ENCODE data around the gene MGAT3. TPM values are rescaled to one million over a fixed set of nuclear protein-coding genes. Genes with fewer than 3 reads are reported as not detected.

The MGAT3 gene
- total and polyA plus RNA-seq, 9 of the 15 experiments (the other 6 are each of a cell fraction or from before 2014, with no cell fraction given), result 0.10 to 11.5 (median 4.6) TPM

GRCh38 chr22:39472570-39473556 is 16.1 kb downstream of the MGAT3 start (continued):
- TF ChIP-seq MGA (IDR thresholded peaks at IDR 0.05) (peak; percentile 66), PBX2 (CRISPR knock-in tag; IDR thresholded peaks at IDR 0.05; ENCODE audit: low read depth) (peak; percentile 73), PBX2 (tag; conservative IDR thresholded peaks at IDR 0.05; ENCODE audit: low read depth) (peak; percentile 75), NR3C1 (CRISPR knock-in tag; IDR thresholded peaks at IDR 0.05) (no peak), POLR2A (conservative IDR thresholded peaks at IDR 0.05) (peak; percentile 59), CBX3 (IDR thresholded peaks at IDR 0.05; ENCODE audit: borderline replicate concordance in 1 of 2, low read length in 2 of 2) (0 out of 3 replicates have a peak, but pooled peaks of 1 of the 2 experiments have one; percentile 14), YY1 (IDR thresholded peaks at IDR 0.05; ENCODE audit: borderline replicate concordance in 1 of 3, control insufficient read depth in 1 of 3, extremely low read depth in 1 of 3, insufficient read depth in 3 of 3, insufficient read length in 1 of 3, insufficient replicate concordance in 2 of 3, low read depth in 1 of 3, low read length in 2 of 3) (no peak), USF2 (CRISPR knock-in tag; IDR thresholded peaks at IDR 0.05) (no peak), SMAD4 (CRISPR knock-in tag; conservative IDR thresholded peaks at IDR 0.05) (0 out of 2 replicates have a peak, but pooled peaks have one; percentile 51), RFX7 (CRISPR knock-in tag; IDR thresholded peaks at IDR 0.05) (no peak)
